HG03175 (cell line): ENCODE data around the gene CD180.

Experiments used
- ATAC-seq: cut with Tn5 transposase; IDR thresholded peaks from one replicate; pipeline ENCODE4 v1.9.1; 2021; ENCODE audit warnings: mild to moderate bottlenecking, moderate library complexity; ENCODE audit not compliant: unreplicated experiment

Gene CD180

GRCh38 chr5:67133217-67133616 is 63.4 kb downstream of the CD180 start:
- no peak for ATAC-seq

DNA sequence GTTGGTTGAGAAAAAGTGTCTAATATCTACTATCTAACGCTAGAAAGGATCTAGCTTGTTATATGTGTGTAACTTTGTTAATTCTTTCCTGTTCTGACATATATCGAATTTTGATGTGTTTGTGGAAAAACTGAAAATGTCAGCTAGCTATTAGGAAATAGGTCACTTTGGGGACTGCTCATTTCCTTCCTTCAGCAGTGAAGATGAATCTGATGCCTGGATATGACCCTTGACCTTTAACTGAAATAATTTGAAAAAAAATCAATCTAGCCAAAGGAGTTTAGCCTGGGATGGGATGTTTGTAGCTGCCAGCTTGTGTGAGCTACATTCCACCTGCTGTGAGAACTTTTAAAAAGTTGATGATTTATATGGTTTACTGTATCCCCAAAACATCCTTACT is 66.8 kb downstream of the CD180 start:
- no peak for ATAC-seq
